ENCODE data around the gene PRR36. TPM values are rescaled to one million over a fixed set of nuclear protein-coding genes. Genes with fewer than 3 reads are reported as not detected.

The PRR36 gene
- total RNA-seq, 1 experiment from 2014 or later = 3.3 TPM

- Histone ChIP-seq H3K36me3 (ENCODE audit: insufficient read depth, low read length, poor library complexity, severe bottlenecking) (no peaks in the 10 kb centered on the region), H3K27ac (ENCODE audit: low read depth, low read length, poor library complexity, severe bottlenecking) (no peak overlapping the region), H3K4me3 (ENCODE audit: low read depth, low read length, poor library complexity, severe bottlenecking) (no peak overlapping the region), H3K9me3 (ENCODE audit: low read depth, low read length, poor library complexity, severe bottlenecking) (no peaks in the 10 kb centered on the region), H3K27me3 (replicated peaks; ENCODE audit: insufficient read depth, low read depth, low read length, poor library complexity) (no peaks in the 10 kb centered on the region), H3K4me1 (ENCODE audit: insufficient read depth, low read length, poor library complexity, severe bottlenecking) (peaks cover 27% of the 10 kb centered on the region)
- ChIA-PET CTCF (no interaction called here), POLR2A (ENCODE audit: low non-redundant PET) (no interaction called here)
- intact Hi-C loops (cut with micrococcal nuclease; ENCODE audit: unreplicated experiment) = no loop called here
- no TSS peak for BruUV-seq (replicated peaks)
- DNase-seq (ENCODE audit: low spot score) = no peak
- TF ChIP-seq, protein P1, sequence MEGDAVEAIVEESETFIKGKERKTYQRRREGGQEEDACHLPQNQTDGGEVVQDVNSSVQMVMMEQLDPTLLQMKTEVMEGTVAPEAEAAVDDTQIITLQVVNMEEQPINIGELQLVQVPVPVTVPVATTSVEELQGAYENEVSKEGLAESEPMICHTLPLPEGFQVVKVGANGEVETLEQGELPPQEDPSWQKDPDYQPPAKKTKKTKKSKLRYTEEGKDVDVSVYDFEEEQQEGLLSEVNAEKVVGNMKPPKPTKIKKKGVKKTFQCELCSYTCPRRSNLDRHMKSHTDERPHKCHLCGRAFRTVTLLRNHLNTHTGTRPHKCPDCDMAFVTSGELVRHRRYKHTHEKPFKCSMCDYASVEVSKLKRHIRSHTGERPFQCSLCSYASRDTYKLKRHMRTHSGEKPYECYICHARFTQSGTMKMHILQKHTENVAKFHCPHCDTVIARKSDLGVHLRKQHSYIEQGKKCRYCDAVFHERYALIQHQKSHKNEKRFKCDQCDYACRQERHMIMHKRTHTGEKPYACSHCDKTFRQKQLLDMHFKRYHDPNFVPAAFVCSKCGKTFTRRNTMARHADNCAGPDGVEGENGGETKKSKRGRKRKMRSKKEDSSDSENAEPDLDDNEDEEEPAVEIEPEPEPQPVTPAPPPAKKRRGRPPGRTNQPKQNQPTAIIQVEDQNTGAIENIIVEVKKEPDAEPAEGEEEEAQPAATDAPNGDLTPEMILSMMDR (conservative IDR thresholded peaks at IDR 0.05; ENCODE audit: low read depth, low read length) = no peak
- TF ChIP-seq EZH2 (IDR thresholded peaks at IDR 0.05; ENCODE audit: borderline replicate concordance, low read depth, low read length, poor library complexity, severe bottlenecking) = no peak
These were observed 6.9 kb downstream of the PRR36 start for GRCh38 chr19:7867092-7867844.

- POLR2A ChIA-PET (ENCODE audit: low non-redundant PET) = no interaction called here
- Histone ChIP-seq H3K36me3 (ENCODE audit: insufficient read depth, low read length, poor library complexity, severe bottlenecking) (no peaks in the 10 kb centered on the region), H3K4me3 (ENCODE audit: low read depth, low read length, poor library complexity, severe bottlenecking) (no peak overlapping the region), H3K27ac (ENCODE audit: low read depth, low read length, poor library complexity, severe bottlenecking) (no peak overlapping the region), H3K27me3 (replicated peaks; ENCODE audit: insufficient read depth, low read depth, low read length, poor library complexity) (no peaks in the 10 kb centered on the region), H3K4me1 (ENCODE audit: insufficient read depth, low read length, poor library complexity, severe bottlenecking) (peaks cover 22% of the 10 kb centered on the region), H3K9me3 (ENCODE audit: low read depth, low read length, poor library complexity, severe bottlenecking) (no peaks in the 10 kb centered on the region)
- CTCF ChIA-PET = no interaction called here
- no TSS peak for BruUV-seq (replicated peaks)
- intact Hi-C loops (cut with micrococcal nuclease; ENCODE audit: unreplicated experiment) = no loop called here
- TF ChIP-seq EZH2 (IDR thresholded peaks at IDR 0.05; ENCODE audit: borderline replicate concordance, low read depth, low read length, poor library complexity, severe bottlenecking) = no peak
- TF ChIP-seq, protein P1 (conservative IDR thresholded peaks at IDR 0.05; ENCODE audit: low read depth, low read length) = no peak
- DNase-seq (ENCODE audit: low spot score) = no peak
These were observed 7.6 kb downstream of the PRR36 start for GRCh38 chr19:7866399-7867091.

GRCh38 chr19:7865262-7865911, 8.8 kb downstream of the PRR36 start:
- Histone ChIP-seq H3K4me1 (ENCODE audit: insufficient read depth, low read length, poor library complexity, severe bottlenecking) (peaks cover 13% of the 10 kb centered on the region), H3K36me3 (ENCODE audit: insufficient read depth, low read length, poor library complexity, severe bottlenecking) (no peaks in the 10 kb centered on the region), H3K9me3 (ENCODE audit: low read depth, low read length, poor library complexity, severe bottlenecking) (no peaks in the 10 kb centered on the region), H3K27ac (ENCODE audit: low read depth, low read length, poor library complexity, severe bottlenecking) (no peak overlapping the region), H3K4me3 (ENCODE audit: low read depth, low read length, poor library complexity, severe bottlenecking) (no peak overlapping the region), H3K27me3 (replicated peaks; ENCODE audit: insufficient read depth, low read depth, low read length, poor library complexity) (no peaks in the 10 kb centered on the region)
- CTCF ChIA-PET = no interaction called here
- no TSS peak for BruUV-seq (replicated peaks)
- intact Hi-C loops (cut with micrococcal nuclease; ENCODE audit: unreplicated experiment) = no loop called here
- no peak for DNase-seq (ENCODE audit: low spot score)
- POLR2A ChIA-PET (ENCODE audit: low non-redundant PET) = no interaction called here
- TF ChIP-seq, protein P1 (conservative IDR thresholded peaks at IDR 0.05; ENCODE audit: low read depth, low read length) = no peak
- TF ChIP-seq EZH2 (IDR thresholded peaks at IDR 0.05; ENCODE audit: borderline replicate concordance, low read depth, low read length, poor library complexity, severe bottlenecking) = no peak

Measured in A673 (cell line).